GM23248 (cell line): ENCODE measurements around the gene ALDH1A2.

Experiments
- EZH2 ChIP-seq: fragments of 200-600 bp; sonication (generic); IDR thresholded peaks from 2 replicates; pipeline ENCODE4 v1.6.1; 2018; ENCODE audit warnings: antibody characterized with exemption, mild to moderate bottlenecking; ENCODE audit not compliant: insufficient read depth, poor library complexity, severe bottlenecking
- EZH2phosphoT487 ChIP-seq: fragments of 200-600 bp; sonication (generic); IDR thresholded peaks from 2 replicates; pipeline ENCODE4 v1.6.1; 2018; ENCODE audit warnings: antibody characterized with exemption, moderate library complexity, mild to moderate bottlenecking, low read depth; ENCODE audit not compliant: insufficient read depth

GRCh38 chr15:57969996-57970395 lies 95.5 kb downstream of the ALDH1A2 start:
- TF ChIP-seq EZH2phosphoT487 (no peak), EZH2 (no peak)
